Measurements from ENCODE around the gene NPHP4.

DNA sequence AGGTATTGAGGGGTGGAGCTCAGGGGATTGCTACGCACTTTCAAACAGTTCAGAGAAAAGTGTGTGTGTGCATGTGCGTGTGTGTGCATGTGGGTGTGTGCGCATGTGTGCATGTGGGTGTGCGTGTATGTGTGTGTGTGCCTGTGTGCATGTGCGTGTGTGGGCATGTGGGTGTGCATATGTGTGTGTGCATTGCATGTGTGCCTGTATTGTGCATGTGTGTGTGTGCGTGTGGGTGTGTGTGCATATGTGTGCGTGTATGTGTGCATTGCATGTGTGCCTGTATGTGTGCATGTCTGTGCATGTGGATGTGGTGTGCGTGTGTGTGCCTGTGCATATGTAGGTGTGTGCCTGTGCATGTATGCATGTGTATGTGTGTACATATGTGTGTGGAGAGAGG is 40.9 kb upstream of the NPHP4 start:
- TF ChIP-seq, protein P1, sequence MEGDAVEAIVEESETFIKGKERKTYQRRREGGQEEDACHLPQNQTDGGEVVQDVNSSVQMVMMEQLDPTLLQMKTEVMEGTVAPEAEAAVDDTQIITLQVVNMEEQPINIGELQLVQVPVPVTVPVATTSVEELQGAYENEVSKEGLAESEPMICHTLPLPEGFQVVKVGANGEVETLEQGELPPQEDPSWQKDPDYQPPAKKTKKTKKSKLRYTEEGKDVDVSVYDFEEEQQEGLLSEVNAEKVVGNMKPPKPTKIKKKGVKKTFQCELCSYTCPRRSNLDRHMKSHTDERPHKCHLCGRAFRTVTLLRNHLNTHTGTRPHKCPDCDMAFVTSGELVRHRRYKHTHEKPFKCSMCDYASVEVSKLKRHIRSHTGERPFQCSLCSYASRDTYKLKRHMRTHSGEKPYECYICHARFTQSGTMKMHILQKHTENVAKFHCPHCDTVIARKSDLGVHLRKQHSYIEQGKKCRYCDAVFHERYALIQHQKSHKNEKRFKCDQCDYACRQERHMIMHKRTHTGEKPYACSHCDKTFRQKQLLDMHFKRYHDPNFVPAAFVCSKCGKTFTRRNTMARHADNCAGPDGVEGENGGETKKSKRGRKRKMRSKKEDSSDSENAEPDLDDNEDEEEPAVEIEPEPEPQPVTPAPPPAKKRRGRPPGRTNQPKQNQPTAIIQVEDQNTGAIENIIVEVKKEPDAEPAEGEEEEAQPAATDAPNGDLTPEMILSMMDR (IDR thresholded peaks at IDR 0.05; ENCODE audit: low read length): no peak
- TF ChIP-seq EZH2 (IDR thresholded peaks at IDR 0.05; ENCODE audit: borderline replicate concordance, low read length): no peak

All from OCI-LY1 (cell line).